ENCODE data around the gene TARBP2.

TARBP2 gene

DNA sequence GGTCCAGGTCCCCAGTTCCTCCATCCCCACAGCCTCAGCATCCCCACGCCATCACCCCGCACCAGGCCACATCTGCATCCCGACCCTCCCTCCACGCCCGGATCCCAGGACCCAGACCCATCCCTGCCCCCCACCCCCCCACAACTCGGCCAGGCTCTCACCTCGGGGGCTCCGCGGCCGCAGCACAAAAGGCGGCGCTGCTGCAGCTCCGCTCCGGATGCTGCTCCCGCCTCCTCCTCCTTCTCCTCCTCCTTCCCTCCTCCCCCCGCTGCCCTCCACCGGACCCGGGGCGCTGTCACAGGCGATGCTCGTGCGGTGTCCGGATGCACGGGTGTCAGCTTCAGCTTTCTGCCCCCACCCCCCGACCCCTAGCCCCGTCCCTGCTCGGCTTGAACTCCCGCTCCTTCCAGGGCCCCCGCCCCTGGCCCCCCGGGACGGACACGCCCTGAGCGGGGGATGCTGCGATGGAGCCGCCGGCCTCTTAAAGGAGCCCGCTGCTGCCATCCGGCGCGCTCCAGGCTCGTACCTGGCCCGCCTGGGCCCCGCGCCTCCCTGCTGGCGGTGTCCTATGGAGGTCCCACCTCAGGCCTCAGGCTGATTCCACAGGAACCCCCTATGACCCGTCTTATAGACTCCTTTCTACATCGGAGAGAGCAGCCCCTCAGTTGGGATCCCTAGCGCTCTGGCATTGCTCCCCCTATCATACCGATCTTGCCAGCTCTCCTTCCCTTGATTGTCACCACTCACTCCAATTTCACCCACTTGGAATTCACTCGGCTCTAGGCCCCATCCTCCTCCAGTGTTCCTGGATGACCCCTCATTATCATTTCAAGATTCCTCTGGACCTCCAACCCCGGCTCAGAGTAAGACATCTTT, 1.6 kb upstream of the TARBP2 start, which contains the start of gene MAP3K12:
Gene MAP3K12, minus strand, starts transcription at position 193 of the 876 bp plus-strand sequence. CDS start 12,067 bp downstream, outside the sequence.
- peak; percentile 65 for DNase-seq (ENCODE audit: low spot score)
- TF ChIP-seq, protein P1, sequence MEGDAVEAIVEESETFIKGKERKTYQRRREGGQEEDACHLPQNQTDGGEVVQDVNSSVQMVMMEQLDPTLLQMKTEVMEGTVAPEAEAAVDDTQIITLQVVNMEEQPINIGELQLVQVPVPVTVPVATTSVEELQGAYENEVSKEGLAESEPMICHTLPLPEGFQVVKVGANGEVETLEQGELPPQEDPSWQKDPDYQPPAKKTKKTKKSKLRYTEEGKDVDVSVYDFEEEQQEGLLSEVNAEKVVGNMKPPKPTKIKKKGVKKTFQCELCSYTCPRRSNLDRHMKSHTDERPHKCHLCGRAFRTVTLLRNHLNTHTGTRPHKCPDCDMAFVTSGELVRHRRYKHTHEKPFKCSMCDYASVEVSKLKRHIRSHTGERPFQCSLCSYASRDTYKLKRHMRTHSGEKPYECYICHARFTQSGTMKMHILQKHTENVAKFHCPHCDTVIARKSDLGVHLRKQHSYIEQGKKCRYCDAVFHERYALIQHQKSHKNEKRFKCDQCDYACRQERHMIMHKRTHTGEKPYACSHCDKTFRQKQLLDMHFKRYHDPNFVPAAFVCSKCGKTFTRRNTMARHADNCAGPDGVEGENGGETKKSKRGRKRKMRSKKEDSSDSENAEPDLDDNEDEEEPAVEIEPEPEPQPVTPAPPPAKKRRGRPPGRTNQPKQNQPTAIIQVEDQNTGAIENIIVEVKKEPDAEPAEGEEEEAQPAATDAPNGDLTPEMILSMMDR (IDR thresholded peaks at IDR 0.05; ENCODE audit: extremely low read depth, missing control alignments), result peak; percentile 24

DNA sequence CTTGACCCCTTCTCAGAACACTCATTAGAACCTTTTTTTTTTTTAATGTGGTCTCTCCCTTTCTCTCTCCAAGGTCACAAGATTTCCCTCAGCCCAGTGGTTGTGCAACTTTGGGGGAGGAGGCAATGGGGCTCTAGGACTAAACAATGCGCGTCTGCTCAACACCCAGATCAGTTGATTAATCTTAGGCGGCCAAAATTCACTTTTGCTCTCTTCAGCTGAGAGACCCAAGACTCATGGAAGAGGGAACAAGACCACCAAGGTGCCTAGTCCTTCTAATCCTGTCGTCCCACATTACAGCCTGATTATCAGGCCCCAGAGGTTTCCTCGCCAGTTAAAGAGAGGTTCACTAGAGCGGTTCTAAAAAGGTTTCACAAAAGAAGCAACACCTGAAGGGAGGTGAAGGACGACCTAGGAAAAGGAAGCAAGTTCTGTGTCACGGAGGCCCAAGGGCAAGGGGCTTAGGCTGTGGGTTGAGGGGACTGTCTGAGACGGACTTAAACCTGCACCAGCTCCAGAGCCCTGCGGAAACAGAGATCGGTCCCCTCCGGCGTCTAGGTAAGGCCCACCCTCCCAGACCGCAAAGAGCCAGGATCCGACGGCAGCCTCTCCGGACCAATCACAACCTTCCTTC, 824 bp upstream of the TARBP2 start:
- DNase-seq (ENCODE audit: low spot score), result no peak
- TF ChIP-seq, protein P1 (IDR thresholded peaks at IDR 0.05; ENCODE audit: extremely low read depth, missing control alignments), result no peak

DNA sequence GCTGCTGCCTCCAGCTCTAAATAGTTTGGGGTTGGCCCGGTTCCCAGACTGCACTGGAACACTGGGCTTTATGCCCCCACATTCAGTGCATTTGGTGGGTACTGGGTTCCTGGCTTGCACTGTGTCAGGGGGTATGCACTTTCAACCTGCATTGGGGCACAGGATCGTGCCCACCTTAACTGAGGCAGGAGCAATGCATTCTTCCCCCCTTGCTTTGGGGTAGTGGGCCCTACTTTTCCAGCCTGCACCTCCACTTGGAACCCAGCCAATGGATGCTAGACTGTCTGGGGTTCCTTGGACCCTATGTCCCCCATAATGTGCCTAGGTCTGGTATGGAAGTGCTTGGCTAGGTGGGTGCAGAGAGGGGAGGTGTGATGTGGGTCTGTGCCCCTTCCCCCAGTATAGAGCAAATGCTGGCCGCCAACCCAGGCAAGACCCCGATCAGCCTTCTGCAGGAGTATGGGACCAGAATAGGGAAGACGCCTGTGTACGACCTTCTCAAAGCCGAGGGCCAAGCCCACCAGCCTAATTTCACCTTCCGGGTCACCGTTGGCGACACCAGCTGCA, 615 bp downstream of the TARBP2 start:
- TF ChIP-seq, protein P1 (IDR thresholded peaks at IDR 0.05; ENCODE audit: extremely low read depth, missing control alignments), result no peak
- no peak for DNase-seq (ENCODE audit: low spot score)

DNA sequence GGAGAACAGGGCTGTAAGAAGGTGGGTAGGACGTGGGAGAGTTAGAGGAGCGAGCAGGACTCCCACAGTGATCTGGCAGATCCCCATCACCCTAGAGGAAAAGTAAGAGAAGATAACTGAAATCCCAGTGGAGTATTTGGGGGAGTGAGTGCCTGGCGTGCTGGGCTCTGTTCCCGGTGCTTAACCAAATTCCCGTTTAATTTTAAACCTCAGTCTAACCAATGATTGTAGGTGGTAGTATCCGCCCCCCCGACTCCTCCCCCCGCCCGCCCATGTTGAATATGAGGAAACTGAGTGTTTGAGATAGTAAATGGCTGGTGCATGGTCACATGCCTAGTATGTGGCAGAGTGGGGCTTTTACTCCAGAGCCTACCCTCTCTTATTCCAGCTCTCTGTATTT, 1.2 kb downstream of the TARBP2 start:
- TF ChIP-seq, protein P1 (IDR thresholded peaks at IDR 0.05; ENCODE audit: extremely low read depth, missing control alignments), result no peak
- DNase-seq (ENCODE audit: low spot score), result no peak

DNA sequence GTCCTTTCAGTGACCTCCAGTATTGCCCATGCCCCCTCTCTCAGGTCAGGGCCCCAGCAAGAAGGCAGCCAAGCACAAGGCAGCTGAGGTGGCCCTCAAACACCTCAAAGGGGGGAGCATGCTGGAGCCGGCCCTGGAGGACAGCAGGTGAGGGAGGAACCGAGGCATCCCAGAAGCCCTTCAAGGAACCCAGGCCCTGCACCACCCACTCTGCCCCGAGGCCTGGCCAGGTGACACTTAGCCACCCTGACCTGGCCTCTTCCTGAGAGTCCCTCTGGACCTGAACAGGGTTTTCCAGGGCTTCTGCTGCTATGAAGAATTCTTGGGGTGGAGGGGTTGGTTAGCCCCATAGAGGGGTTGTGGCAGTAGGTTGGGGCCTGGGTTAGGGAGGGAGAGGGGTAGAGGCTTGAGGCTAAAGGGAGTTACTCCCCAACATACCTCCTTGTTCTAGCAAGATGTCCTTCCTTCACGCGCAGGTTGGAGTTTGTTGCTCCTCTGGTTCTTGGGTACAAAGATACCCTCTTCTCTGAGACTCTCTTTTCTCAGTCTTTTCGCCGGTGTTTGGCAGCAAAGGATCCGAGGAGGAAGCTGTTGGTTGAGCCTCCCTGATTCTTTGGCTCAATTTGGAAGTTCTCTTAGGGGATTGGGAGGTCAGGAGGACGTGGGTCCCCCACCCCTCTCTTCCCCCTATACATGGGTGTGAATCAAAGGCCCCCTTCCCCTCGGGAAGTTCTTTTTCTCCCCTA, 2.1 kb downstream of the TARBP2 start:
- no peak for DNase-seq (ENCODE audit: low spot score)
- TF ChIP-seq, protein P1 (IDR thresholded peaks at IDR 0.05; ENCODE audit: extremely low read depth, missing control alignments), result no peak

DNA sequence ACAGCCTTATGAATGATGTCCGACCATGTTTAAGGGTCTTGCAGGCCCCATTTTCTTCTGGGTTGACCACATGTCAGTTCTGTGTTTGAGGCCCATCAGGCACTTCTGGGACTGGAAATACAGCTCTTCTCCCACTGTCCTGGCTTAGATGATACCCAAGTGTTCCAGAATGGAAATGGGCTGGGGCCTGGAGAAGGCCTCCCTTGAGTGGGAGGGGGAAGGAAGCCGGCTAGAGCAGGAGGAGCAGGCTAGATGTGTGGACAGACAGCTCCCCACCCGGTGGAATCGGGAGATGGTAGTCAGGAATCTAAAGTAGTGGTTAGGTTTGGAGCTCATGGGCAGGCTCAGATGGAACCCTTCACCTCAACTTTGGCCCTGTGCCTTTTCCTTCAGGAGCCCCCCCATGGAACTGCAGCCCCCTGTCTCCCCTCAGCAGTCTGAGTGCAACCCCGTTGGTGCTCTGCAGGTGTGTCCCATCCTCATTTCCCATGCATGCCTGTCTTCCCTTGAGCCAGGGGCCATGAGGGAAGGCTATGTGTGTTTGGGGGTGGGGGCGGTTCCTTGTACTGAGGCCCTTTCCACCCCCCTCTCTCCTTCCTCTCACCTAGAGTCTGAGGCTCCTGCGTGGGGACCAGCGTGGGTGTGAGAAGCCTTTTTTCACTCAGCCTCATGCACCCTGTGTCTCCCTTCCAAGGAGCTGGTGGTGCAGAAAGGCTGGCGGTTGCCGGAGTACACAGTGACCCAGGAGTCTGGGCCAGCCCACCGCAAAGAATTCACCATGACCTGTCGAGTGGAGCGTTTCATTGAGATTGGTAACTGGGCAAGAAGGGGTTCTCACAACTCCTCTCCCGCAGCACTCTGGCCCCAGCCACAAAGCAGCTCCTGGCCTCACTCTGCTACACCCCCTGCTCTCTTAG, 3.2 kb downstream of the TARBP2 start:
- TF ChIP-seq, protein P1 (IDR thresholded peaks at IDR 0.05; ENCODE audit: extremely low read depth, missing control alignments), result no peak
- DNase-seq (ENCODE audit: low spot score), result no peak
